GM23248 (cell line): ENCODE data around the gene LGALS14.

Experiments used
- EZH2 ChIP-seq: fragments of 200-600 bp; sonication (generic); IDR thresholded peaks from 2 replicates; pipeline ENCODE4 v1.6.1; 2018; ENCODE audit warnings: antibody characterized with exemption, mild to moderate bottlenecking; ENCODE audit not compliant: insufficient read depth, poor library complexity, severe bottlenecking
- EZH2phosphoT487 ChIP-seq: fragments of 200-600 bp; sonication (generic); IDR thresholded peaks from 2 replicates; pipeline ENCODE4 v1.6.1; 2018; ENCODE audit warnings: antibody characterized with exemption, moderate library complexity, mild to moderate bottlenecking, low read depth; ENCODE audit not compliant: insufficient read depth

DNA sequence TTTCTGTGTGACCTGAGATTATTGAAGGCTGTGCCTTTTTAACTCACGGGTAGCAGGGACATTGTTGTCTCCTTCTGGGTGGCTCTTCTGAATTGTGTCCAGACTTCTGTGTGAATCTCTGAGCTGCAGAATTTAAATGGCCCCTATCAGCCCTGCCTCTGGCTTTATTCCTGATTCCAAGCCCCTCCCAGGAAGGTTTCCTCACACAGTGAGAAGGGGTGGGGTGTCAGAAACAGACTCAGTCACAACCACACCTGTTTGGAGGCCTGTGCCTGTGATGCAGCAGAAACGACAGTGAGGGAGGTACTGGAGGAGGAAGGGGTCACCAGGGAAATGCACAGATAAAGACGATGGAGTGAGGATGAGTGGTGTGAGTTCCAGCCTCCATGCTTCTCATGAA is 33.6 kb downstream of the LGALS14 start, which contains the start of gene CLC:
- TF ChIP-seq EZH2phosphoT487: no peak
- TF ChIP-seq EZH2: no peak
